Activated CD4-positive, alpha-beta T cell treated with anti-CD3 and anti-CD28 coated beads for 1 hour (primary cell): ENCODE data around the gene DNAJA3.

Source experiments
- DNase-seq: peaks from one replicate; pipeline ENCODE4 v3.0.0-alpha.2; 2020

DNAJA3 gene

DNA sequence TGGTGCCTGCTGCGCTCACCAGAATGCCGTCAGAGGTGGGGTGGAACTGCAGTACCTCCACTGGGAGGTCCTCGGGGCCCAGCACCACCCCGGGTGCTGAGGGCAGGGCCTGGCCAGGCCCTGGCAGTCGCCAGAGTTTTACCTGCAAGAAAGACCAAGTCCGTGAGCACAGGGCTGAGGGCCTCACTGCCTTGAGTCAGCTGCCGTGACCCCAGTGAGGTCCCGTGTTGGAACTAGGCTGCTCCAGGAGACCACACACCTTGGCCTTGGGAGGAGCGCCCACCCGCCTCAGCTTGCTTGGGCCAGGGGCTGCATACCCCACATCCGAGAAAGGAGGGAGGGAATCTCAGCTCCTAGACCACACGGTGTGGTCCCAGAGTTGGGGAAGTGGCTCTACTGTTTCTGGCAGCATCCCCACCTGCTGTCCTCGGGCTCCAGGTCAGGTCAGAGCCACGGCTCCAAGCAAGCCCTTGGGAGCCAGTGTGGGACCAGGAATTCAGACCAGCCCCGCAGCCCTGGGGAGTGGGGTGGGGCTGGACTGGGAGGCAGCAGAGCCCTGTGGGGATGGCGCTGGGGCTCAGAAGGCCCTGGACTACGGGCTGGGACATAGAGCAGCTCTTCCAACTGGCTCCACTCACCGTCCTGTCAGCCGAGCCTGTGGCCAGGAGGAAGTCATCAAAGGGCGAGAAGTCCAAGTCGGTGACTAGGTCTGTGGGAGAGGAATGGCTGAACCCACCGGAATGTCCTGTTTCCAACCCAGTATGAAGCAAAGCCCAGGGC is 17.9 kb upstream of the DNAJA3 start:
- DNase-seq, result no peak

DNA sequence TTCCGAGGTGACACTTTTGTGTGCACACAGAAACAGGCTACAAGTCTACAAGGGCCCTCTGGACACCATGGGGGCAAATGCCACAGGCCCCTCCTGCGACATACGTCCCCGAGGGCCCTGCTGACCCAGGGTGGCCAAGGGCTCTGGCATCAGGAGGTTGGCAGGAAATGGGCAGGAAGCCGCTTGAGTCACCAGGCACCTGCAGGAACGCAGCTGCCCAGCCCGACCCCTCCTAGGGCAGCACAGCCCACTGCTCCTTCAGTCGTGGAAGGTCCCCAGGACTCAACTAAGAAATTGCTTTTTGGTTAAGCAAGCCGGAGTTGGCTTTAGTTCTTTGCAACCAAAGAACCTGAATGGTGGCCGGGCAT is 17.4 kb upstream of the DNAJA3 start:
- DNase-seq, result no peak

DNA sequence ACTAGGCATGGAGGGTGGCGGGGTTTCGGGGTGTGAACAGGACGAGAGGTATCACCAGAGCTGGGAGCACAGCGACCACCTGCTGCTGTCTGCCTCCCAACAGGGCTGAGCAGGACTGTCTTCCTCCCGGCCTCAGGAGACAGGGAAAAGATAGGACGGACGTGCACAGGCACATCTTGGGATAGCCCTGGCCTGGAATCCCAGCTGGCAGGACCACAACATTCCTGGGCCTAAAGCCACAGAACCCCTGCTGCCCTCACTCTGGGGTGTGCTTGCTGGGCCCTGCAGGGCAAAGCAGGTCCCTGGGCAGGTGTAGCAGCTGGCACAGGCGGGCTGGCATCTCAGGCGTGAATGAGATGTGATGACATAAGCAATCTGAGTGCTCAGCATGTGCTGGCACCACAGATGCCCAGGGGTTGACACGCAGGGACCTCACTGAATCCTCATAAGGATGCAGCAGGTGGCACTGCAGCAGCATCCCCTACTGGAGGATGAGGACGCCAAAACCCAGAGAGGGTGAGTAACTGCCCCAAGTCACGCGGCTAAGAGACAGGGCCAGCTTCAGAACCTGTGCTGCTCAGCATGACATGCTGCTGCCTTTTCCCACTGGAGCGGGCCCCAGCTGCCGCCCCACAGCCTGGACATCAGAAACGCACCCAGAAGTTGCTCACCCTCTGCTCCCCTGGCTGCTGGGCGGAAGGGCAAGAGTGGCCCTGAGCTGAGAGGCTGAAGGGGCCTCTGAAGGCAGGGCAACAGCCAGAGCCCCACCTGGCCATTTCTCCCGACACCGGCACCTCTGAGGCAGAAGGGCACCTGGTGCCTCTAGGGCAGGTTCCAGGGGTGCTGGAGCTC is 16.4 kb upstream of the DNAJA3 start:
- DNase-seq, result no peak

DNA sequence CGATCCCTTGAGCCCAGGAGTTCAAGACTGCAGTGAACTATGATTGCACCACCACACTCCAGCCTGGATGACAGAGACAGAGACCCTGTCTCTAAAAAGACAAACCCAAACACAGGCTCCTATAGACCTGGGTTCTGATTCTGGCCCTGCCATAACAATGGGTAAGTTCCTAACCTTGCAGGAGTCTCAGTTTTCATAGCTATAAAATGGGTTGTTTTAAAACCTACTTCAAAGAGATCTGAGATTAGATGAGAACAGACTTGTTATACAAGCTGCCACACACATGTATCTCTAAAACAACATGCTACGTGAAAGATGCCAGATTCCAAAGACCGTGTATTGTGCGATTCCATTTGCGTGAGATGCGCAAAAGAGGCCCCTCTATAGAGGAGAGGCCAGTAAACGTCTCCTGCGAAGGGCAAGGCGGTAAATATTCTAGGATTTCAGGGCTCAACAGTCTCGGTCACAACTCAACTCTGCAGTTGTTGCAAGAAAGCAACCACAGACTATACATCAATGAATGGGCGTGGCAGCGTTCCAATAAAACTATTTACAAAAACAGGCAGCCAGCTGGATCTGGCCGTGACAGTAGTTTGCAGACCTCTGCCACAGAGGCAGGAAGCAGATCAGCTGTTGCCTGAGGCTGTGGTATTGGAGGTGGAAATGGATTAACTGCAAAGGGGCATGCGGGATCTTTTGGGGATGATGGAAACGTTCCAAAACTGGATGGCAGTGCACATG is 15.2 kb upstream of the DNAJA3 start:
- no peak for DNase-seq

DNA sequence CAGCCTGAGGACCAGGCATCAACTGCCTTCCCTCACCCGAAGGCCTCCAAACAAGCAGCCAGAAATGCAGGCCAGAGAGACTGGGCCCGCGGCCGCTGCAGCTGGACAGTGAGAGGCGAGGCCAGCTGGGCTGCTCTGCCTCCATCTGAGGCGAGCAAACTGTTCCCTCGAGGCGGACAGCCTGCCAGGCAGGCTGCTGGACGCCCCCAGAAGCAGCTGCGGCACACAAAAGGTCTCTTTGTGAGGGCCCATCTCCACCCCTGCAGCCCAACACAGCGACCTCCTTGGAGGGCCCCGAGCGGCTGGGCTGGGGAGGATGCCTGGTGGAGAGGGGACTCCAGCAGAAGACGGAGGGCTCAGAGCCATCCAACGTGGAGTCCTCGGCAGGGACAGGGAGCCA is 14.0 kb upstream of the DNAJA3 start:
- no peak for DNase-seq

DNA sequence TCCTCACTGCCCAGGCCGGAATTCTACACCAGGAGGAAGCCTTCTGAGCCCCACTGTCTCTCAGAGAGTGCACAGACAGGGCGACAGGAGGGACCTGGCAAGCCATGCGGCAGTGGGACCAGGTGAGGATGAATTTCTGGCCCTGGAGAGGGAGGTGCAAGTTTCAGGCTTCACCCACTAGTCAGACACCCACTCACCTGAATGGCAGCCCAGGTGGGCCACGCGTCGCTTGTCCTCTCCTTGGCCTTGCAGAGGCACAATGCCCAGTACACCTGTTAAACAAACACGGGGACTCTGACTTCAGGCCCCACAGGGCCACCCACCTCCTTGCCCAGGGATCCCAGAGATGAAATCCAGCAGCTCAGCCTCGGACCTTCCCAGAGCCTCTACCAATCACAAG is 13.5 kb upstream of the DNAJA3 start:
- DNase-seq, result no peak

DNA sequence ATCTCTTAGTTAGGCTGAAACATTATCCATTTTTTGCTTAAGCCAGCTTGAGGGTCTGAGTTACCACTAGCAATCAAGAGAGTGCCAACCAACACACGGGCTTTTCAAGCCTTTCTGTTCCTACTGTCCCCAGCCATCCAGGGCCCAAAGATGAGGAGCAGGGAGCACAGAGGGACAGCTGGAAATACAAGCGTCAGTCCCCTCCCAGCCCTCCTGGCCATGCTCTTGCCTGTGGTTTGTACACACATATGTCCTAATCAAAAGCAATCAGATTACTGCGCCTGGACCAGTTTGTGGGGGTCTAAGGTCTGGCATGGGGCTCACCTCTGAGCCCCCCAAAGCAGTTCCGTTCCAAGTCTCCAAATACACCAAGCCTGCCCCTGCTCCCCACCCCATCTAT is 12.8 kb upstream of the DNAJA3 start:
- DNase-seq, result no peak

DNA sequence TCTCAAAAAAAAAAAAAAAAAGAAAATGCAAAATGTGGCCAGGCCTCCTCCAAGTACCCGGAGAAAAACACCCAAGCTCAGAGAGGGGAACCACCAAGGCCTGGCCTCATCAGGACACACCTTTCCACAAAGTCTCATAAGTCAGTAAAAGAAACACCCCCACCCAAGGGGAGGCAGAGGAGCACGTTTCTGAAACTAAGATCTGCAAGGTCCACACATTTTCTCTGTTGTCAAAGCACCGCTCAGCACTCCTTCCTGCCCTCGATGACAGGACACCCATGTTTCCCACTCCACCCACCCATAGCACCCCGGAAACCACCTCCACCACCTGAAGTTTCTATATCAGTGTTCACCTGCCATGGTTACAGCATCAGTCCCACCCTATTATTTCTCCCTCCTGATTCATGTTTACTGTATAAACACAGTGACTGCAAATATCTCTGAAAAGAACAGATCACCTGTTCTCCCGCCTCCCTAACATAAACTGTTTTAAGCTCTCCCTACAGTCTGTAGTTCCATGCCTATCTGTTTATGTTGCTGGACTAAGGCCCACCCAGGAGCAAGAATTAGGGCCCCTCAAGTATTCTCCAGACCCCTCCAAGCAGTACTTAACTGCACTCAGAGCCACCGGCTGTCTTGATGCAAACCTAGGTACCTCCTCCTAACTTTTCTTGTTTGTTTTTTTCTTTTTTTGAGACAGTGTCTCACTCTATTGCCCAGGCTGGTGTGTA is 11.3 kb upstream of the DNAJA3 start:
- DNase-seq, result peak; percentile 59

DNA sequence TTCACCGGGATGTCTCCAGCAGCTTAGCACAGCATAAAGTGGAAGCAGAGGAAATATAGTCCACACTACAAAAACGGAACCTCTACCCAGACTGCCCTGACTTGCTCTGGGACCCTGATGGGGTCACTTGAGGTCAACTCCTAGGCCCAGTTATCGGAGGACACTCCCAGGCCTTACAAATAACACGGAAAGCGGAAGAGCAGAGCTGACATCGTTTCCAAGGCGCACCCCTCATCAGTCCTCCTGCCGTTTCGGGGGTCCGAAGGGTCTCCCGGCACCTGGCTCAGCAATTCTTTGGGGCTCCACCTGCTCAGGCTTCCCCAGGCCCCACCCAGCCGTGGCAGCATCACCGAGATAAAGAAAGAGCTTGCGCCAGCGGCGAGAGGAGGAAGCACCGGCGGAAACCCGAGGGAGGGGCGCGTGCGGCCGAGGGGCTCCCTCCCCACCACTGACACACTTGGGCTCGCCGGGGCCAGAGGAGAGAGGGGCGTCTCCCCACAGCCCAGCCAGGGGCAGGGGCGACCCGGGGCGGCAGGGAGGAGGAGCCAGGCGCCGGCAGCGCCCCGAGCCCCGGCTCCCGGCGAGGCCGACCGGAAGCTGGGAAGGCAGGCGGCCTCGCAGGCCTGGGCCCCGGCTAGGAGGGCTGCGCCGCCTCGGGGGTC is 10.0 kb upstream of the DNAJA3 start:
- peak; percentile 34 for DNase-seq

DNA sequence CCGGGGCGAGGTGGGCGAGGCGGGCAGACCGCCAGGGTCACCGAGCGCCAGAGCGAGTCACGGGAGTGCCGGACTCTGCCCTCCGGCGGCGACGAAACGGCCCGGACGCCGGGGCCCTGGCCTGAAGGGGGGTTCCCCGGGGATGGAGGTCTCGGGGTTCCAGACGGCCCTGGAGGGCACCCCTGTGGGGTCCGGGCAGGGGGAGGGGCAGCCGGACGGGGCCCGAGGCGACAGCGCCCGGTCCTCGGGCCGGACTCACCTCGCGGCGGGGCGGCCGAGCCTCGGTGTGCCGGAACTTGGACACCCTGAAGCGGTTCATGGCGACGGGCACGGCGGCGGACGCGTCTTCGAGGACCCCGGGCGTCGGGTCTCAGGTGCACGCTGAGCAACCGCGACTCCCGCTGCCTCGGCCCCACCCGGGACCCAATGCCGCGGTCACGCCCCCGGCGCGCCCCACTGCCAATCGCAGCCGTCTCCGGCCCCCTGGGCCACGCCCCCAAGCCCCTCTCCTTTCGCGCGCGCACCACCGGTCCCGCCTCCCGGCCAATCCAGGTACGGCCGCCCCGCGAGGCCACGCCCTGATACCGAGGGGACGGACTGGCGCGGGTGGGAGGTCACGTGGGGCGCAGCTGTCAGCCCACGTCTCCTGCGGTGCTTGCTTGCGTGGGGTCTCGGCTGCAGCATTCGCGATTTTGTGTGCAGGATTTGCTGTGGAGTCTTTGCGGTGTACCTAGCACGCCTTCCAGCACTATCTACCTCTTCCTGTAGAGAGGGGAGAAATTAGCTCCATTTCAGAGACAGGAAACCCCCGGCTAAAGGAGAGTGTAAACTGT is 9.3 kb upstream of the DNAJA3 start, which contains the start of gene CORO7:
CORO7 (minus strand) TSS at position 397 of the 833 bp plus-strand sequence; CDS start at position 319, 78 bp downstream.
- peak; percentile 98 for DNase-seq

DNA sequence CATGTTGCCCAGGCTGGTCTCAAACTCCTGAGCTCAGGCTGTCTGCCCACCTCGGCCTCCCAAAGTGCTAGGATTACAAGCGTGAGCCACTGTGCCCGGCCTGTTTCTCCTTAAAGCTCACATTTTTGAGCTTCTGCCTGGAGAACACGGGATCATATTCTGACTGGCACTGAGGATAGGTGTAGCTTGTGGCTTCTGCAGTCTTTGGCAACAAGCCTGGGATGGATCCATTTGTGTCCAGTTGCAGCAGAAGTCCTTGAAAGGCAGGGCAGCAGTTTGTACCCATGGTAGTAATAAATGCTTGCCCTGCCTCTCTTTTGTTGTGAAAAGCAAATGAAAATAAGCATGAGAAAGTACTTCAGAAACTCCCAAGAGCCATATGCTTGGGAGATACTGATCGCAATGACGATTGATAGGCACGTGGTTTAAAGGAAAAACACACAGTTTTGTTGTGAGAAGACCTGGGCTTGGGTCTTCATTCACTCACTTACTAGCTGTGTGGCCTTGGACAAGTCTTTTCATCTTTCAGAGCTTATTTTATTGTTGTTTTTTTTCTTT is 6.2 kb upstream of the DNAJA3 start:
- no peak for DNase-seq

DNA sequence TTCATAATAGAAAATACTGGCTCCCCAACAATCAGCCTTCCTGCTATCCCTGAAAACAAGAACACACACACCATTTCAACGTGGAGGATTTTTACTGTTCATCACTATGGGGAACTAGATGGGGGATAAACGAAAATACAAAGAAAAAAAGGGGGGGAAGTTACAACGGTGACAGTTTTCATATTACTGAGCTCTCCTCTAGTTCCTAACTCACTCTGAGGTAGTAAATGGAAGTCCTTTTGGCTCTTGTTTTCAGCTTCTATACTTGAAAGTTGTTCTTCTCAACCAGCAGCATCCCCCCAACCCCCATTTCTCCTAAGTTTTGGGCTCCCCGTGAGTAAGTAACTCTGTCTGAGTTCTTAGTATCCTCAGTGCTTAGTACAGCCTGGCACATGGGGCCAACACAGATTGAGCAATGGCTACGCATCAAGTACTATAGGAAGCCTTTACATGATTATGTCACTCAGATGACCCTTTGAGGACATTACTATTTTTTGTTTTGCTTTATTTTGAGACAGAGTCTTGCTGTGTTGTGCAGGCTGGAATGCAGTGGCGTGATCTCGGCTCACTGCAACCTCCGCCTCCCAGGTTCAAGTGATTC is 5.1 kb upstream of the DNAJA3 start:
- no peak for DNase-seq

DNA sequence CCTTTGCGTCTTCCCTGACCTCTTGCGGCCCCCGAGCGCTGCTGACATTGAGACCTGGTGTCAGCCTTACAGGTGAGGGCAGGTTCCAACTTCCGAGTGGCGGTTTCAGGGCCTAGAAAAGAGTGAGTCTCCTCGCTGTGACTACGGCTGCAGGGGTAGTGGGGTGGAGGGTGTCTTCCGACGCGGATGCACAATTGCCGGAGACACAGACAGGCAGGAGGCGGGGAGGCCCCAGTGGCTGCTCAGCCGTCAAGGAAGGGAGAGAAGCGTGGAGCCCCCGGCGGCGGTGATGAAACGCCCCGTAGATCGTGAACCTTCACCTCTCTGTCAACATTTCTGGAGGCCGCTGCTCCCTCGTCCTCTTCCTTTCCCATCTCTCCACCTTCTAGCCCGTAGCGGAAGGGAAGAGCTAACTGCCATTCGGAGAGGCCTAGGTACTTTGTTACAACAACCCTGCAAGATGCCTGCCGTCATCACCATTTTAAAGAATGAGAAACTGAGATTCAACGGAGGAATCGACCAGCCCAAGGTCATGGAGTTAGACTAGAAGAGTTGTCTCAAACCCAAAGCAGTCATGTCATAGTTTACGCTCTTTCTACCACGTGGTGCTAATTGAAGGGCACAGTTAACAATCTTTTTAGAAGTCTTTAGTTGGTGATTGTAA is 485 bp downstream of the DNAJA3 start:
- DNase-seq, result no peak

DNA sequence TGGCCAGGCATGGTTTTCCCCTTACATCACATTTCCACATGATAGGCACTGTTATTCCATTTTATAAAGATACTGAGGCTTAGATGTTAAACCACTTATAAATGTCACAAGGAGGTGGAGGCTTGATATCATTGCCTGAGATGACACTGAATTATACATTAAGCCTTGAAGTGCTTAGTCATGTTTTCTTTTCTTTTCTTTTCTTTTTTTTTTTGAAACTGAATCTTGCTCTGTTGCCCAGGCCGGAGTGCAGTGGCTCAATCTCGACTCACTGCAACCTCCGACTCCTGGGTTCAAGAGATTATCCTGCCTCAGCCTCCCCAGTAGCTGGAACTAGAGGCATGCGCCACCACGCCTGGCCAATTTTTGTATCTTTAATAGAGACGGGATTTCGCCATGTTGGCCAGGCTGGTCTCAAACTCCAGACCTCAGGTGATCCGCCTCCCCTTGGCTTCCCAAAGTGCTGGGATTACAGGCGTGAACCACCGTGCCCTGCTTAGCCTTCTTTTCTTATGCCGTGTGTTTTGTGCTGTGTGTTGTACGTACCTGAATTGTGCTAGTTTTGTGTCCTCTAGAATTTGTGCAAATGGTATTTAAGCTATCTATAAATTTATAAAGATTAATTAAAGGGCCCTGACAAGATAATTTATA is 1.2 kb downstream of the DNAJA3 start:
- DNase-seq, result no peak

DNA sequence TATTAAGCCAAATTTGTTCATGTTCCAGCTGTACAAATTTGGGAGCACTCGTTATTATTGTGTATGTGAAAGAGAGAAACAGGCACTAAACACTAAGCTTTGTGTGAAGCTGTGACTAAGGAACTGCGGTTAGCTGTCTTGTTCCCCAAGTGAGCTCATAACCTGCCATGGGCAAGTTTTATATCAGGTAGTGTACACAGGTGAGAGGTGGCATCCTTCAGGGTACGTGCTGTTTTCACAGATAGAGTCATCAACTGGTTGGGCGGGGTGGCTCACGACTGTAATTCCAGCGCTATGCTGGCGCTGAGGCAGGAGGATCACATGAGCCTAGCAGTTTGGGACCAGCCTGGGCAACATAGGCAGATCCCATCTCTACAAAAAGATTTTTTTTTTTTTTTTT is 2.8 kb downstream of the DNAJA3 start:
- DNase-seq, result no peak

DNA sequence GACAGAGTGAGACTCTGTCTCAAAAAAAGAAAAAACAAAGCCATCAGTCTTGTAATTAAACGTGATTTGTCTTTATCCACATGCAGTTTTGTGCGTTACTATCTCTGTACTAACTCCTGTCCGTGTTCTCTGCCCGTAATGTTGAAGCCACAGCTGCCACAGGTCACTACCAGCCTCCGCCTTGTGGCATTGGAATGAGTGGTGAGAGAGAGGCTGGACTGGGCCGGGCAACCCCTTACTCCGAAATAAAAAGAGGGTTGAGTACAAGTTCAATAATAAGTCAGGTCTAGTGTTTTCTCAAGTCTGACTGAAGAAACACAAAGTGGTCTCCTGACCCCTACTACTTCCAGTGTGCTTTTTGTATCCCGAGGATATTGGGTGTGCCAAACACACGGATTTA is 5.4 kb downstream of the DNAJA3 start:
- no peak for DNase-seq

DNA sequence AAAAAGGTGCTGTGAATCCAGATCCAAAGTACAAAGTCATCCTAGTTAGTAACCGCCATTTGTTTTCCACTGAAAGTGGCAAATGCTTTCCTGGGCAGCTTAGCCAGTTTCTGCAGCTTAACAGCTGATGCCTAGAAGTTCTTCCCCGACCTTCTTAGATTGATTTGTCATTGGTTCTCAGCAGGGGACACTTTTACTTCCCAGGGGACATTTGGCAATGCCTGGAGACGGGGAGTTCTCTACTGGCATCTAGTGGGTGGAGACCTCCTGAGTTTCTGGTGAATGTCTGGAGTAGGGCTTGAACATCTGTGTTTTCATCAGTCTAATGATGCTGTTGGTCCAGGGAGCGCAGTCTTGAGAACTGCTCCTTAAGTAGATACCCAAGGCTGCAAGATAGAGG is 7.6 kb downstream of the DNAJA3 start:
- DNase-seq, result no peak

DNA sequence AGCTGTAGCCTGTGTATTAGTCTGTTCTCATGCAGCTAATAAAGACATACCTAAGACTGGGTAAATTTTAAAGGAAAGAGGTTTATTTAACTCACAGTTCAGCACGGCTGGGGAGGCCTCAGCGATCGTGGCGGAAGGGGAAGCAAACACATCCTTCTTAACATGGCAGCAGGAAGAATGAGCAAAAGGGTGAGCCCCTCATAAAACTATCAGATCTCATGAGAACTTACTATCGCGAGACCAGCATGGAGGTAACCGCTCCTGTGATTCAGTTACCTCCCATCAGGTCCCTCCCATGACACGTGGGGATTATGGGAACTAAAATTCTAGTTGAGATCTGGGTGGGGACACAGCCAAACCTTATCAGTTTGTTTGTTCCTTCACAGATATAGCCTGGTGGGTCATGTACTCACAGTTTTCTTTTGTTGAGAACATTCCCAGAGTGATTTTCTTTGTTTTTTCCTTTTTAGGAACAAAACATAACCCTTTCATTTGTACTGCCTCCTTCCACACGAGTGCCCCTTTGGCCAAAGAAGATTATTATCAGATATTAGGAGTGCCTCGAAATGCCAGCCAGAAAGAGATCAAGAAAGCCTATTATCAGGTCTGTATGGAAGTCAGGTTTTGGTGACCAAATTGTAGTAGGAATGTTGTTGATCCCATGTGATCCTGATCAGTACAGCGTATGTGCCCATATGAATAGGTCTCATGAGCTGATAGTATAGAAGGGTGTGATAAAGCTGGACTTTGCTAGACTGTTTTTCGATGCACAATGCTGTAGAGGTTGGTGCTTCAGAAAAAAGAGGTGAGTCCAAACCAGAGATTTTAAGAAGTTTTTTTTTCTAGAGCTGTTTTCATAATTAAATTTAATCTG is 8.5 kb downstream of the DNAJA3 start:
- no peak for DNase-seq
